Upper lobe of left lung (tissue), 4 donors: ENCODE results near the gene IQSEC1.

ENCODE experiments used
- POLR2A ChIP-seq, 4 donors: fragments of 450-650 bp; IDR thresholded peaks; one replicate each; pipeline ENCODE4 v1.5.1; 2016 to 2017; ENCODE audit warnings: antibody characterized with exemption in 4 of 4, mild to moderate bottlenecking in 2 of 4
- TF ChIP-seq, protein P1 (sequence below), 6 experiments: fragments of 450-650 bp in 4 of 6; fragments of 200-600 bp in 2 of 6; sonication (generic) in 2 of 6; IDR thresholded peaks; one replicate each; pipeline ENCODE4 v1.5.1; 2016 to 2019; ENCODE audit warnings: antibody characterized with exemption in 6 of 6

DNA sequence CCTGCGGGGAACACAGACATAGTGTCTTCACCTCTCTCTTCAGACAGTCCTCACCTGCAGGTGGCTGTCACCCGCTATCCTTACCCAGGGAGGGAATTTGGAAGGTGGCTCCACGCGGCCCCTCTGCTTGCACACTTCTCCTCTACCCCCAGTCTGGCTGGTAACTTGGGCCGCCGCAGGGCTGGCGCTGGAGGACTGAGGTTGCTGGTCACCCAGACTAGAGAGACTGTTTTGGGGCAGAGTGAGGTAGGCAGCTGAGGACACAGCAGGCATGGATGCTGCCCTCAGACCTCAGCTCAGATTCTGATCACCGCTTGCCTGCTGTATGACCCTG is 12.6 kb upstream of the IQSEC1 start:
- TF ChIP-seq POLR2A (IDR thresholded peaks at IDR 0.05): no peak
- TF ChIP-seq, protein P1, sequence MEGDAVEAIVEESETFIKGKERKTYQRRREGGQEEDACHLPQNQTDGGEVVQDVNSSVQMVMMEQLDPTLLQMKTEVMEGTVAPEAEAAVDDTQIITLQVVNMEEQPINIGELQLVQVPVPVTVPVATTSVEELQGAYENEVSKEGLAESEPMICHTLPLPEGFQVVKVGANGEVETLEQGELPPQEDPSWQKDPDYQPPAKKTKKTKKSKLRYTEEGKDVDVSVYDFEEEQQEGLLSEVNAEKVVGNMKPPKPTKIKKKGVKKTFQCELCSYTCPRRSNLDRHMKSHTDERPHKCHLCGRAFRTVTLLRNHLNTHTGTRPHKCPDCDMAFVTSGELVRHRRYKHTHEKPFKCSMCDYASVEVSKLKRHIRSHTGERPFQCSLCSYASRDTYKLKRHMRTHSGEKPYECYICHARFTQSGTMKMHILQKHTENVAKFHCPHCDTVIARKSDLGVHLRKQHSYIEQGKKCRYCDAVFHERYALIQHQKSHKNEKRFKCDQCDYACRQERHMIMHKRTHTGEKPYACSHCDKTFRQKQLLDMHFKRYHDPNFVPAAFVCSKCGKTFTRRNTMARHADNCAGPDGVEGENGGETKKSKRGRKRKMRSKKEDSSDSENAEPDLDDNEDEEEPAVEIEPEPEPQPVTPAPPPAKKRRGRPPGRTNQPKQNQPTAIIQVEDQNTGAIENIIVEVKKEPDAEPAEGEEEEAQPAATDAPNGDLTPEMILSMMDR (IDR thresholded peaks at IDR 0.05): no peak
